Immature natural killer cell (primary cell): Measurements from ENCODE around the gene TICAM1. TPM values are rescaled to one million over a fixed set of nuclear protein-coding genes. Genes with fewer than 3 reads are reported as not detected.
"Not testable (repeated sequence)": the region's sequence is repeated elsewhere in the genome, so short reads cannot be mapped to it uniquely, and the experiment has no call there.

ENCODE experiments used
- DNase-seq, 3 donors: peaks; one replicate each; pipeline ENCODE4 v3.0.0; 2022; ENCODE audit warnings: mixed read lengths in 1 of 3
- H3K27ac Mint-ChIP-seq, 6 donors: one replicate each; pipeline ENCODE4 v1.8.0; 2020; ENCODE audit warnings: mixed read lengths in 6 of 6, mild to moderate bottlenecking in 5 of 6, inconsistent platforms in 4 of 6, moderate library complexity in 3 of 6
- H3K27me3 Mint-ChIP-seq, 3 donors: one replicate each; pipeline ENCODE4 v1.8.0; 2020 to 2021; ENCODE audit warnings: low read depth in 3 of 3, mild to moderate bottlenecking in 3 of 3, mixed read lengths in 3 of 3, moderate library complexity in 3 of 3, inconsistent platforms in 1 of 3
- H3K36me3 Mint-ChIP-seq, 3 donors: one replicate each; pipeline ENCODE4 v1.8.0; 2020; ENCODE audit warnings: mixed read lengths in 3 of 3, inconsistent platforms in 2 of 3, mild to moderate bottlenecking in 2 of 3
- H3K4me1 Mint-ChIP-seq, 2 donors: one replicate each; pipeline ENCODE4 v1.8.0; 2020; ENCODE audit warnings: inconsistent platforms in 2 of 2, mild to moderate bottlenecking in 2 of 2, mixed read lengths in 2 of 2, moderate library complexity in 1 of 2
- H3K4me3 Mint-ChIP-seq, 5 donors: one replicate each; pipeline ENCODE4 v1.8.0; 2020; ENCODE audit warnings: mild to moderate bottlenecking in 5 of 5, mixed read lengths in 5 of 5, inconsistent platforms in 3 of 5, moderate library complexity in 3 of 5
- H3K9me3 Mint-ChIP-seq, 6 donors: one replicate each; pipeline ENCODE4 v1.8.0; 2020; ENCODE audit warnings: mild to moderate bottlenecking in 6 of 6, mixed read lengths in 6 of 6, inconsistent platforms in 4 of 6, moderate library complexity in 3 of 6
- polyA plus RNA-seq, 3 donors: library from polyadenylated mRNA; unstranded; fragments of 300-500 nt; fragmentation: Illumina TruSeq; gene quantifications; one replicate each; pipeline ENCODE4 v1.2.3, GENCODE V29; 2021

TICAM1 gene
- polyA plus RNA-seq, 3 donors from 2014 or later = 3.3 to 15.7 (median 4.5) TPM

GRCh38 chr19:4856468-4856867 lies 25.0 kb upstream of the TICAM1 start:
- not testable (repeated sequence) for H3K4me1 Mint-ChIP-seq, H3K27me3 Mint-ChIP-seq, H3K9me3 Mint-ChIP-seq, DNase-seq, H3K4me3 Mint-ChIP-seq, H3K27ac Mint-ChIP-seq
- peaks cover 0 to 10% (median 0%) of the 10 kb centered on the region in 3 donors for H3K36me3 Mint-ChIP-seq

- H3K4me1 Mint-ChIP-seq, H3K27ac Mint-ChIP-seq, DNase-seq, H3K4me3 Mint-ChIP-seq, H3K27me3 Mint-ChIP-seq, H3K9me3 Mint-ChIP-seq: not testable (repeated sequence)
- H3K36me3 Mint-ChIP-seq = peaks cover 0 to 11% (median 0%) of the 10 kb centered on the region in 3 donors
Measured at GRCh38 chr19:4853506-4853905, 22.0 kb upstream of the TICAM1 start.

- Mint-ChIP-seq H3K9me3 (no peaks in the 10 kb centered on the region), H3K27ac (no peak overlapping the region), H3K27me3 (no peaks in the 10 kb centered on the region), H3K4me3 (no peak overlapping the region), H3K36me3 (peaks cover 0 to 11% (median 0%) of the 10 kb centered on the region in 3 donors), H3K4me1 (peaks cover 0 to 3% of the 10 kb centered on the region in 2 donors)
- no peak for DNase-seq
Measured at GRCh38 chr19:4852484-4852883, 21.0 kb upstream of the TICAM1 start.

GRCh38 chr19:4851551-4852290 lies 20.2 kb upstream of the TICAM1 start:
- no peak overlapping the region for H3K4me3 Mint-ChIP-seq
- H3K9me3 Mint-ChIP-seq = no peaks in the 10 kb centered on the region
- DNase-seq = peak; percentile 58 to 69 (median 66)
- H3K4me1 Mint-ChIP-seq = peaks cover 0 to 3% of the 10 kb centered on the region in 2 donors
- peaks cover 0 to 7% (median 0%) of the 10 kb centered on the region in 3 donors for H3K36me3 Mint-ChIP-seq
- H3K27me3 Mint-ChIP-seq = no peaks in the 10 kb centered on the region
- no peak overlapping the region for H3K27ac Mint-ChIP-seq

GRCh38 chr19:4849019-4849418 lies 17.5 kb upstream of the TICAM1 start:
- H3K27me3 Mint-ChIP-seq = peaks cover 0 to 3% (median 0%) of the 10 kb centered on the region in 3 donors
- H3K4me1 Mint-ChIP-seq = peaks cover 0 to 3% of the 10 kb centered on the region in 2 donors
- no peaks in the 10 kb centered on the region for H3K9me3 Mint-ChIP-seq
- no peak for DNase-seq
- H3K36me3 Mint-ChIP-seq = peaks cover 0 to 7% (median 0%) of the 10 kb centered on the region in 3 donors
- H3K27ac Mint-ChIP-seq = no peak overlapping the region
- no peak overlapping the region for H3K4me3 Mint-ChIP-seq

- H3K4me3 Mint-ChIP-seq = no peak overlapping the region
- no peak for DNase-seq
- peaks cover 0 to 3% (median 0%) of the 10 kb centered on the region in 3 donors for H3K27me3 Mint-ChIP-seq
- peaks cover 0 to 3% of the 10 kb centered on the region in 2 donors for H3K4me1 Mint-ChIP-seq
- H3K9me3 Mint-ChIP-seq = no peaks in the 10 kb centered on the region
- peaks cover 0 to 7% (median 4%) of the 10 kb centered on the region in 3 donors for H3K36me3 Mint-ChIP-seq
- no peak overlapping the region for H3K27ac Mint-ChIP-seq
Measured at GRCh38 chr19:4847190-4847973, 15.9 kb upstream of the TICAM1 start.

- not testable (repeated sequence) for H3K4me1 Mint-ChIP-seq, H3K4me3 Mint-ChIP-seq, DNase-seq, H3K27me3 Mint-ChIP-seq, H3K36me3 Mint-ChIP-seq, H3K27ac Mint-ChIP-seq, H3K9me3 Mint-ChIP-seq
Measured at GRCh38 chr19:4845975-4846374, 14.5 kb upstream of the TICAM1 start.

- Mint-ChIP-seq H3K4me3 (no peak overlapping the region), H3K9me3 (no peaks in the 10 kb centered on the region), H3K36me3 (peaks cover 0 to 11% (median 4%) of the 10 kb centered on the region in 3 donors), H3K4me1 (no peaks in the 10 kb centered on the region), H3K27me3 (peaks cover 0 to 7% (median 5%) of the 10 kb centered on the region in 3 donors), H3K27ac (no peak overlapping the region)
- DNase-seq = no peak
Measured at GRCh38 chr19:4844348-4845179, 13.1 kb upstream of the TICAM1 start.

GRCh38 chr19:4843647-4843965 lies 12.1 kb upstream of the TICAM1 start:
- peaks cover 0 to 15% (median 4%) of the 10 kb centered on the region in 3 donors for H3K36me3 Mint-ChIP-seq
- no peak overlapping the region for H3K27ac Mint-ChIP-seq
- H3K4me1 Mint-ChIP-seq = no peaks in the 10 kb centered on the region
- H3K9me3 Mint-ChIP-seq = no peaks in the 10 kb centered on the region
- peaks cover 0 to 7% (median 5%) of the 10 kb centered on the region in 3 donors for H3K27me3 Mint-ChIP-seq
- DNase-seq = no peak
- no peak overlapping the region for H3K4me3 Mint-ChIP-seq

- DNase-seq = no peak
- peaks cover 0 to 5% (median 4%) of the 10 kb centered on the region in 3 donors for H3K27me3 Mint-ChIP-seq
- no peak overlapping the region for H3K4me3 Mint-ChIP-seq
- peak overlapping the region in 1 of 6 donors; percentile 66 for H3K27ac Mint-ChIP-seq
- peaks cover 7 to 9% of the 10 kb centered on the region in 2 donors for H3K4me1 Mint-ChIP-seq
- H3K36me3 Mint-ChIP-seq = peaks cover 0 to 10% (median 4%) of the 10 kb centered on the region in 3 donors
- H3K9me3 Mint-ChIP-seq = no peaks in the 10 kb centered on the region
Measured at GRCh38 chr19:4839192-4839591, 7.7 kb upstream of the TICAM1 start.

- Mint-ChIP-seq H3K4me3 (peak overlapping the region; percentile 60 to 90 (median 74)), H3K9me3 (no peaks in the 10 kb centered on the region), H3K4me1 (peaks cover 36 to 37% of the 10 kb centered on the region in 2 donors), H3K36me3 (no peaks in the 10 kb centered on the region), H3K27me3 (peaks cover 2 to 10% (median 3%) of the 10 kb centered on the region in 3 donors), H3K27ac (peak overlapping the region; percentile 55 to 66 (median 61))
- DNase-seq = no peak
Measured at GRCh38 chr19:4832776-4833175, 1.3 kb upstream of the TICAM1 start.

GRCh38 chr19:4831979-4832340 lies 448 bp upstream of the TICAM1 start:
- not testable (repeated sequence) for H3K36me3 Mint-ChIP-seq, H3K27me3 Mint-ChIP-seq, DNase-seq, H3K9me3 Mint-ChIP-seq
- peaks cover 32 to 33% of the 10 kb centered on the region in 2 donors for H3K4me1 Mint-ChIP-seq
- H3K4me3 Mint-ChIP-seq = peak overlapping the region; percentile 81 to 92 (median 90)
- H3K27ac Mint-ChIP-seq = peak overlapping the region; percentile 43 to 95 (median 87)

- Mint-ChIP-seq H3K36me3 (no peaks in the 10 kb centered on the region), H3K27ac (peak overlapping the region; percentile 77 to 95 (median 88)), H3K4me1 (peaks cover 29 to 32% of the 10 kb centered on the region in 2 donors), H3K27me3 (peaks cover 2 to 11% (median 3%) of the 10 kb centered on the region in 3 donors), H3K4me3 (peak overlapping the region; percentile 81 to 92 (median 90)), H3K9me3 (no peaks in the 10 kb centered on the region)
- DNase-seq = no peak
Measured at GRCh38 chr19:4830768-4831265, 695 bp downstream of the TICAM1 start.
